SU-DHL-6 (cell line): ENCODE data around the gene SMAD3.

Source experiments
- H2AFZ ChIP-seq: fragments of 200-600 bp; sonication (generic); 2 replicates; pipeline ENCODE4 v1.6.1; 2014; ENCODE audit warnings: low read depth, mild to moderate bottlenecking, moderate library complexity, mixed read lengths, antibody characterized with exemption, low read length; ENCODE audit not compliant: severe bottlenecking
- H3F3A ChIP-seq: fragments of 200-600 bp; shearing (Covaris generic); 2 replicates; pipeline ENCODE4 v1.6.0; 2016; ENCODE audit warnings: antibody characterized with exemption, mild to moderate bottlenecking; ENCODE audit not compliant: insufficient read depth
- H3K27ac ChIP-seq: fragments of 200-600 bp; sonication (generic); 2 replicates; pipeline ENCODE4 v1.5.1; 2016; ENCODE audit warnings: low read depth, mild to moderate bottlenecking, low read length, moderate library complexity, mixed read lengths
- H3K27me3 ChIP-seq: fragments of 200-600 bp; sonication (generic), shearing (Covaris generic); 2 replicates; pipeline ENCODE4 v1.6.0; 2014; ENCODE audit warnings: mild to moderate bottlenecking, low read length
- H3K36me3 ChIP-seq: fragments of 200-600 bp; sonication (generic); 2 replicates; pipeline ENCODE4 v1.6.1; 2014; ENCODE audit warnings: mild to moderate bottlenecking, low read length, mixed read lengths
- H3K4me2 ChIP-seq: fragments of 300-600, 200-600 bp; shearing (Covaris generic), sonication (generic); 2 replicates; pipeline ENCODE4 v1.6.0; 2014; ENCODE audit warnings: low read length, low read depth, mild to moderate bottlenecking; ENCODE audit not compliant: poor library complexity, severe bottlenecking
- H3K4me3 ChIP-seq: fragments of 200-600 bp; sonication (generic); 2 replicates; pipeline ENCODE4 v1.5.1; 2014; ENCODE audit warnings: antibody characterized with exemption, low read length, mild to moderate bottlenecking, mixed read lengths; ENCODE audit not compliant: insufficient read depth, poor library complexity, severe bottlenecking
- H3K79me2 ChIP-seq: fragments of 200-600 bp; sonication (generic); 2 replicates; pipeline ENCODE4 v1.6.1; 2014; ENCODE audit warnings: mild to moderate bottlenecking, low read length, moderate library complexity; ENCODE audit not compliant: insufficient read depth
- H3K9ac ChIP-seq: fragments of 200-600 bp; sonication (generic); 2 replicates; pipeline ENCODE4 v1.7.0; 2014; ENCODE audit warnings: mild to moderate bottlenecking, low read length
- H3K9me2 ChIP-seq: fragments of 200-600 bp; sonication (generic); replicated peaks from 2 replicates; pipeline ENCODE4 v1.6.1; 2014; ENCODE audit warnings: low read length; ENCODE audit not compliant: insufficient read depth
- H3K9me3 ChIP-seq: fragments of 200-600 bp; sonication (generic); 2 replicates; pipeline ENCODE4 v1.6.1; 2014; ENCODE audit warnings: low read length, mixed read lengths; ENCODE audit not compliant: insufficient read depth
- H4K20me1 ChIP-seq: fragments of 200-600 bp; sonication (generic); 2 replicates; pipeline ENCODE4 v1.6.1; 2014; ENCODE audit warnings: low read depth, mild to moderate bottlenecking, antibody characterized with exemption, low read length, moderate library complexity, mixed read lengths
- EZH2phosphoT487 ChIP-seq: fragments of 200-600 bp; sonication (generic), shearing (Covaris generic); conservative IDR thresholded peaks from 2 replicates; pipeline ENCODE4 v1.6.1; 2018; ENCODE audit warnings: mild to moderate bottlenecking, antibody characterized with exemption, low read length, moderate library complexity, mixed read lengths
- TF ChIP-seq, protein P1 (sequence below): fragments of 200-600 bp; sonication (generic); IDR thresholded peaks from one replicate; pipeline ENCODE4 v1.5.1; 2017; ENCODE audit warnings: antibody characterized with exemption, mild to moderate bottlenecking, low read length, moderate library complexity; ENCODE audit not compliant: insufficient read depth, poor library complexity, severe bottlenecking

The SMAD3 gene

DNA sequence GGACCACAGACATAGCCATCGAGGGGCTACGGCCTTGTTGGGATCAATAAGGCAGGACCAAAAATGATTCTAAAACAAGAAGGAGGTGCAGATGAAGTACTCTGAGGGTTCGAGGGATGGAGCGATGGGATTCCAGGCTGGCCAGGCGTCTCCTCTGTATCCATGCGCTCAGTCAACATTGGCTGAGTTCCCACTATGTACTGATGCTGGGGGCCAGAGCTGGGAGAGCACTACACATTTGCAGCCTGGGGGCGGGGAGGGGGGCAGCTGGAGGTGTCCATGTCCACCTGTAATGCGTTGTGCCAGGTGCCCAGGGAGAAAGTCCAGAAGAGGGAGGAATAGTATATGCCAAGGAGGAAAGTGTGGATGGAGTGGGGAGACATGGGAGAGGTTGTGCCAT lies 107.6 kb downstream of the SMAD3 start:
- H3K9me2 ChIP-seq, result no peaks in the 10 kb centered on the region
- H3K4me2 ChIP-seq, result no peak overlapping the region
- H3K4me3 ChIP-seq, result no peak overlapping the region
- no peak overlapping the region for H2AFZ ChIP-seq
- TF ChIP-seq, protein P1, sequence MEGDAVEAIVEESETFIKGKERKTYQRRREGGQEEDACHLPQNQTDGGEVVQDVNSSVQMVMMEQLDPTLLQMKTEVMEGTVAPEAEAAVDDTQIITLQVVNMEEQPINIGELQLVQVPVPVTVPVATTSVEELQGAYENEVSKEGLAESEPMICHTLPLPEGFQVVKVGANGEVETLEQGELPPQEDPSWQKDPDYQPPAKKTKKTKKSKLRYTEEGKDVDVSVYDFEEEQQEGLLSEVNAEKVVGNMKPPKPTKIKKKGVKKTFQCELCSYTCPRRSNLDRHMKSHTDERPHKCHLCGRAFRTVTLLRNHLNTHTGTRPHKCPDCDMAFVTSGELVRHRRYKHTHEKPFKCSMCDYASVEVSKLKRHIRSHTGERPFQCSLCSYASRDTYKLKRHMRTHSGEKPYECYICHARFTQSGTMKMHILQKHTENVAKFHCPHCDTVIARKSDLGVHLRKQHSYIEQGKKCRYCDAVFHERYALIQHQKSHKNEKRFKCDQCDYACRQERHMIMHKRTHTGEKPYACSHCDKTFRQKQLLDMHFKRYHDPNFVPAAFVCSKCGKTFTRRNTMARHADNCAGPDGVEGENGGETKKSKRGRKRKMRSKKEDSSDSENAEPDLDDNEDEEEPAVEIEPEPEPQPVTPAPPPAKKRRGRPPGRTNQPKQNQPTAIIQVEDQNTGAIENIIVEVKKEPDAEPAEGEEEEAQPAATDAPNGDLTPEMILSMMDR, result no peak
- TF ChIP-seq EZH2phosphoT487, result no peak
- H3K27me3 ChIP-seq, result no peaks in the 10 kb centered on the region
- H3K9ac ChIP-seq, result no peak overlapping the region
- no peak overlapping the region for H3K27ac ChIP-seq
- no peaks in the 10 kb centered on the region for H3K9me3 ChIP-seq
- H3F3A ChIP-seq, result no peaks in the 10 kb centered on the region
- H3K79me2 ChIP-seq, result no peaks in the 10 kb centered on the region
- no peaks in the 10 kb centered on the region for H3K36me3 ChIP-seq
- H4K20me1 ChIP-seq, result no peaks in the 10 kb centered on the region

DNA sequence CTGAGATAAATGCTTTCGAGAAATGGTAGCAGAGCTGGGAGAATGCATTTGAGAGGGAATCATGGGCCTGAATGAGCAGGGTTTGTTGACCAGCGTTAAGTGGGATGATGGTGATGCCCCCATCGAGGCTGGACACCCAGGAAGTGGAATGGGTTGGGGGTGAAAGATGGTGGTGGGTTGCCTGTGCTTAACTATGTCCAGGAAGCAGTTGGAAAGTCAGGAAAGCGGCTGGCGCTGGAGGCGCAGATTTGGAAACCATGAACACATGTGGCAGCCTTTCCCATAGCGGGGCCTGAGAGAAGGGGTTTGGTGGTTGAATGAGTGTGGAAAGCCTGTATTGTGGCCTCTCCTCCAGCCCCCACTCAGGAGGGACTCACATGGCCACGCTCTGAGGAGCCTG lies 108.4 kb downstream of the SMAD3 start:
- no peak overlapping the region for H3K9ac ChIP-seq
- no peaks in the 10 kb centered on the region for H3K27me3 ChIP-seq
- no peaks in the 10 kb centered on the region for H3F3A ChIP-seq
- no peaks in the 10 kb centered on the region for H3K36me3 ChIP-seq
- H3K4me2 ChIP-seq, result no peak overlapping the region
- H2AFZ ChIP-seq, result no peak overlapping the region
- H3K27ac ChIP-seq, result no peak overlapping the region
- no peak overlapping the region for H3K4me3 ChIP-seq
- TF ChIP-seq EZH2phosphoT487, result no peak
- TF ChIP-seq, protein P1, result no peak
- H4K20me1 ChIP-seq, result no peaks in the 10 kb centered on the region
- no peaks in the 10 kb centered on the region for H3K9me3 ChIP-seq
- no peaks in the 10 kb centered on the region for H3K9me2 ChIP-seq
- H3K79me2 ChIP-seq, result no peaks in the 10 kb centered on the region

DNA sequence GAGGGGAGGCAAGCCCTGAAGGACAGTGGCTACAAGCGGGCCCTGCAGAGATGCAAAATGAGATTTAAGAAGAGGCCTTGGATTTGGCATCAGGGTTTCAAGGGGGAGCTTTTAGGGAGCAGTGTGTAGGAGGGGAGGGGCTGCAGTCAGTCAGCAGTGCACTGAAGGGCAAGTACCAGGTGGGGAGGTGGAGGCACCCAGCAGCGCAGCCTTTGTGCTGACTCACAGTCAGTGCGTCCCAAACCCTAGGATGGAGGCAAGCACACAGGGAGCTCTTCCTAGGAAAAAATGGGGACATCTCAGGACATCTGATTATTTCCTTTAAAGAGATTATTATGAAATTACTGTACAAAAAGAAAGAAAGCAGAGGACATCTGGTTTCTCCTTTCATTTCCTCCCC lies 109.0 kb downstream of the SMAD3 start:
- H4K20me1 ChIP-seq, result no peaks in the 10 kb centered on the region
- no peak overlapping the region for H2AFZ ChIP-seq
- H3K36me3 ChIP-seq, result no peaks in the 10 kb centered on the region
- H3K79me2 ChIP-seq, result no peaks in the 10 kb centered on the region
- no peak for TF ChIP-seq EZH2phosphoT487
- TF ChIP-seq, protein P1, result no peak
- no peaks in the 10 kb centered on the region for H3F3A ChIP-seq
- no peak overlapping the region for H3K4me3 ChIP-seq
- no peak overlapping the region for H3K27ac ChIP-seq
- H3K9me3 ChIP-seq, result no peaks in the 10 kb centered on the region
- no peaks in the 10 kb centered on the region for H3K27me3 ChIP-seq
- H3K4me2 ChIP-seq, result no peak overlapping the region
- H3K9me2 ChIP-seq, result no peaks in the 10 kb centered on the region
- H3K9ac ChIP-seq, result no peak overlapping the region
